HG03378 (cell line): ENCODE results near the gene SETX.

Source experiments
- ATAC-seq: cut with Tn5 transposase; IDR thresholded peaks from one replicate; pipeline ENCODE4 v1.9.1; 2021; ENCODE audit warnings: mild to moderate bottlenecking, moderate library complexity; ENCODE audit not compliant: unreplicated experiment

Gene SETX

GRCh38 chr9:132224645-132225044 lies 130.1 kb downstream of the SETX start:
- ATAC-seq = no peak

- no peak for ATAC-seq
These were observed 132.8 kb downstream of the SETX start for GRCh38 chr9:132221941-132222340.

GRCh38 chr9:132218208-132218607 lies 136.6 kb downstream of the SETX start:
- ATAC-seq = no peak

GRCh38 chr9:132216861-132217619 lies 137.7 kb downstream of the SETX start:
- no peak for ATAC-seq

GRCh38 chr9:132214027-132214622 lies 140.7 kb downstream of the SETX start:
- no peak for ATAC-seq

- no peak for ATAC-seq
These were observed 143.2 kb downstream of the SETX start for GRCh38 chr9:132211570-132211969.
